Measurements from ENCODE around the gene CDCA7.
"Not testable (repeated sequence)": the region's sequence is repeated elsewhere in the genome, so short reads cannot be mapped to it uniquely, and the experiment has no call there.

The CDCA7 gene

GRCh38 chr2:173354582-173355131, at the start of gene CDCA7:
CDCA7 (plus strand) TSS chr2:173354872; CDS start chr2:173354964, 92 bp downstream.
- DNase-seq, result peak; percentile 76

GRCh38 chr2:173305303-173305702, 49.4 kb upstream of the CDCA7 start:
- DNase-seq, result no peak

- DNase-seq, result no peak
Measured at GRCh38 chr2:173307293-173307692, 47.4 kb upstream of the CDCA7 start.

- DNase-seq, result not testable (repeated sequence)
Measured at GRCh38 chr2:173309370-173309769, 45.3 kb upstream of the CDCA7 start.

- no peak for DNase-seq
Measured at GRCh38 chr2:173311844-173312606, 42.6 kb upstream of the CDCA7 start.

GRCh38 chr2:173323371-173323770, 31.3 kb upstream of the CDCA7 start:
- DNase-seq, result no peak

- no peak for DNase-seq
Measured at GRCh38 chr2:173326806-173327205, 27.9 kb upstream of the CDCA7 start.

- no peak for DNase-seq
Measured at GRCh38 chr2:173327421-173327820, 27.3 kb upstream of the CDCA7 start.

GRCh38 chr2:173333003-173333402, 21.7 kb upstream of the CDCA7 start:
- not testable (repeated sequence) for DNase-seq

GRCh38 chr2:173339807-173340206, 14.9 kb upstream of the CDCA7 start:
- DNase-seq, result no peak

GRCh38 chr2:173343921-173344320, 10.8 kb upstream of the CDCA7 start:
- DNase-seq, result no peak

GRCh38 chr2:173346035-173346434, 8.6 kb upstream of the CDCA7 start:
- DNase-seq, result no peak

GRCh38 chr2:173347305-173348168, 7.1 kb upstream of the CDCA7 start:
- DNase-seq, result no peak

- DNase-seq, result no peak
Measured at GRCh38 chr2:173349287-173349686, 5.4 kb upstream of the CDCA7 start.

- no peak for DNase-seq
Measured at GRCh38 chr2:173350383-173350782, 4.3 kb upstream of the CDCA7 start.

GRCh38 chr2:173351879-173352278, 2.8 kb upstream of the CDCA7 start:
- no peak for DNase-seq

GRCh38 chr2:173353556-173353955, 1.1 kb upstream of the CDCA7 start:
- DNase-seq, result no peak

- DNase-seq, result peak; percentile 52
Measured at GRCh38 chr2:173354073-173354581, 545 bp upstream of the CDCA7 start.

GRCh38 chr2:173355132-173355865, 627 bp downstream of the CDCA7 start:
- DNase-seq, result peak; percentile 33

GRCh38 chr2:173355866-173356508, 1.3 kb downstream of the CDCA7 start:
- peak; percentile 22 for DNase-seq

GRCh38 chr2:173357346-173357745, 2.7 kb downstream of the CDCA7 start:
- DNase-seq, result no peak

GRCh38 chr2:173358616-173359015, 3.9 kb downstream of the CDCA7 start:
- no peak for DNase-seq
